Measurements from ENCODE around the gene OXER1. TPM values are rescaled to one million over a fixed set of nuclear protein-coding genes. Genes with fewer than 3 reads are reported as not detected.

Gene OXER1
- total RNA-seq, 2 donors from 2014 or later = 3.5 to 6.5 TPM

DNA sequence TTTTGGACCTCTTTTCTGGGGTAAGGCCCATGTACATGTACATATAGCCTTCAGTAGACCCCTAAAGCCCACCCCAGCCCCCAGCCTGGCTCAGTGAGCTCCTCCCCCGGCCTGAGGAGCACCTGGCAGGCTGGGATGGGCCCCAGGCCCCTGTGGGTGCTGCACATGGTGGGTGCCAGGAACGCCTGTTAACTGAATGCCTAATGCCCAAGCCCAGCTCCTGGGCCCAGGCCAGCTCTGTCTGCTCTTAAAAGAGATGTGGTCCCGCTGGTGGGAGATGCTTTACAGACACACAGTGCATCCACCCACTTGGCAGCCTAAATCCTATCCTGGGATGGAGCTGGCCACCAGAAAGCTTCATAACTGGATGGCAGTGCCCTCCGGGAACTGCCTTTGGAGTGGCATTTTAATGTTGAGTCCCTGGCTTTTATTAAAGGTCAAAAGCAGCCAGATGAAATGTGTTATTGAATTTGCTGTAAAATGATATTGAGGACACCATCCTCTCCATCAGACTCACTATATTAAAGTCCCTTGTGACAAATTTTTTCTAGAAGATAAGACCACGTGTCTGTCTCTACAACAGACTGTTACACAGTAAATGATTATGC is 7.7 kb upstream of the OXER1 start:
- 93 to 96% methylated on average over 4 to 5 of the region's 5 CpGs for WGBS, 2 experiments (ENCODE audit: insufficient coverage in 1 of 2, insufficient read length in 1 of 2)
- H3K9me3 Mint-ChIP-seq = peaks cover 23% of the 10 kb centered on the region
- H3K27me3 ChIP-seq (ENCODE audit: control insufficient read depth, insufficient read depth, low read length, poor library complexity, severe bottlenecking) = no peaks in the 10 kb centered on the region
- H3K9ac ChIP-seq (ENCODE audit: extremely low read depth, low read length, poor library complexity, severe bottlenecking) = no peak overlapping the region
- H3K36me3 ChIP-seq (ENCODE audit: control insufficient read depth, insufficient read depth, low read length) = no peaks in the 10 kb centered on the region
- H3K27me3 Mint-ChIP-seq (ENCODE audit: insufficient read depth) = no peaks in the 10 kb centered on the region
- no peak overlapping the region for H3K27ac Mint-ChIP-seq
- peaks cover 30% of the 10 kb centered on the region for H3K9me3 ChIP-seq (ENCODE audit: control insufficient read depth, low read length)
- TF ChIP-seq CTCF (conservative IDR thresholded peaks at IDR 0.05) = no peak
- peaks cover 16% of the 10 kb centered on the region for H3K36me3 Mint-ChIP-seq (ENCODE audit: low read depth)
- no peak overlapping the region for H3K4me3 Mint-ChIP-seq
- H3K4me3 ChIP-seq (ENCODE audit: low read length) = no peak overlapping the region
- peaks cover 11% of the 10 kb centered on the region for H3K4me1 Mint-ChIP-seq
- H3K4me1 ChIP-seq (ENCODE audit: control insufficient read depth, insufficient read depth, low read length) = no peaks in the 10 kb centered on the region
- H3K27ac ChIP-seq (ENCODE audit: low read depth, low read length) = no peak overlapping the region
- no peak for DNase-seq

DNA sequence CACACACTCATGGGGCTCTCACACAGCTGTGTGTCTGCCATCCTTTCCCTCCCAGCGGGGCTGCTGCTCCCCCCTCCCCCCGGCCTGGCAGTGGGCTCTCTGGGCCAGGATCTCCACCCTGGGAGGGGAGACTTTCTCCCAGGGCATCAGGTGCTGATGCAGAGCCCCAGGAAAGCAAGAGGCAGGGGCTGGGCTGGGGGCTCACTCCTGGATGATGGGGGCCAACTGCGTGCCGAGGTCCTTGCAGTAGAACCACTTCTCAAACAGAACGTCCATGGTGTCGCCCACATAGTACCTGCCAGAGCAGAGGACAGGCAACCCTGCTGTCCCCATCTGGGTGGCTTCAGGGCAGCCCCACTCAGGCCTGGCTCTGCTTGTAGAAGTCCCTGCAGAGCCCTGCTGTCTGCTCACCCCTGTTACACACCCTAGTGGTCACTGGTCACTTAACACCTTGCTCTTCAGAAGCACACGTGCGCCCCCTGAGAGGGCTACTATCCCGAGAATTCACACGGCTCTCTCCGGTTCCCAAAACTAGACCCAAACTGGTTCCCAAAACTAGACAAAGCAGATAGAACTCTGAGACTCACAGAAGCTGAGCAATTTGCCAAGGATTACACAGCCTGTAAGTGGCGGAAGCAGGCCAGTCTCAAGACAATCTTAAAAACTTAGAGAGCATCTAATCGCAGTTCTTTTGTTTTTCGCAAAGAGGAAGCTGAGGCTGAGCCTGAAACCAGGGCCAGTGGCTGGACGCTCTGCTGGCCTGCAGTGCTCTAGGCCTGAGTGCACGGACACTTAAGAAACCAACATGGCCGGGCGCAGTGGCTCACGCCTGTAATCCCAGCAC is 6.6 kb upstream of the OXER1 start:
- Histone ChIP-seq H3K27ac (ENCODE audit: low read depth, low read length) (no peak overlapping the region), H3K4me3 (ENCODE audit: low read length) (no peak overlapping the region), H3K27me3 (ENCODE audit: control insufficient read depth, insufficient read depth, low read length, poor library complexity, severe bottlenecking) (no peaks in the 10 kb centered on the region), H3K9ac (ENCODE audit: extremely low read depth, low read length, poor library complexity, severe bottlenecking) (no peak overlapping the region), H3K9me3 (ENCODE audit: control insufficient read depth, low read length) (peaks cover 20% of the 10 kb centered on the region), H3K36me3 (ENCODE audit: control insufficient read depth, insufficient read depth, low read length) (no peaks in the 10 kb centered on the region), H3K4me1 (ENCODE audit: control insufficient read depth, insufficient read depth, low read length) (no peaks in the 10 kb centered on the region)
- Mint-ChIP-seq H3K27me3 (ENCODE audit: insufficient read depth) (no peaks in the 10 kb centered on the region), H3K4me3 (no peak overlapping the region), H3K9me3 (peaks cover 13% of the 10 kb centered on the region), H3K27ac (peak overlapping the region; percentile 74), H3K36me3 (ENCODE audit: low read depth) (peaks cover 11% of the 10 kb centered on the region), H3K4me1 (peaks cover 11% of the 10 kb centered on the region)
- 84 to 85% methylated on average over 9 to 18 of the region's 19 CpGs for WGBS, 2 experiments (ENCODE audit: insufficient coverage in 1 of 2, insufficient read length in 1 of 2)
- DNase-seq = peak; percentile 88
- peak; percentile 87 for TF ChIP-seq CTCF (conservative IDR thresholded peaks at IDR 0.05)

- no peak for TF ChIP-seq CTCF (conservative IDR thresholded peaks at IDR 0.05)
- Histone ChIP-seq H3K4me3 (ENCODE audit: low read length) (no peak overlapping the region), H3K4me1 (ENCODE audit: control insufficient read depth, insufficient read depth, low read length) (no peaks in the 10 kb centered on the region), H3K27ac (ENCODE audit: low read depth, low read length) (no peak overlapping the region), H3K9ac (ENCODE audit: extremely low read depth, low read length, poor library complexity, severe bottlenecking) (no peak overlapping the region), H3K9me3 (ENCODE audit: control insufficient read depth, low read length) (peaks cover 12% of the 10 kb centered on the region), H3K36me3 (ENCODE audit: control insufficient read depth, insufficient read depth, low read length) (no peaks in the 10 kb centered on the region), H3K27me3 (ENCODE audit: control insufficient read depth, insufficient read depth, low read length, poor library complexity, severe bottlenecking) (no peaks in the 10 kb centered on the region)
- Mint-ChIP-seq H3K36me3 (ENCODE audit: low read depth) (peaks cover 11% of the 10 kb centered on the region), H3K27ac (no peak overlapping the region), H3K4me1 (peaks cover 11% of the 10 kb centered on the region), H3K27me3 (ENCODE audit: insufficient read depth) (no peaks in the 10 kb centered on the region), H3K4me3 (no peak overlapping the region), H3K9me3 (peaks cover 7% of the 10 kb centered on the region)
- DNase-seq = no peak
- WGBS, 2 experiments (ENCODE audit: insufficient coverage in 1 of 2, insufficient read length in 1 of 2) = 92 to 98% methylated on average over 6 to 10 of the region's 10 CpGs
Observed at GRCh38 chr2:42769583-42770287, 5.8 kb upstream of the OXER1 start.
